ENCODE measurements around the gene DCTD. TPM values are rescaled to one million over a fixed set of nuclear protein-coding genes. Genes with fewer than 3 reads are reported as not detected.

DCTD gene
- total and polyA plus RNA-seq, 4 donors: 36.9 to 52.9 (median 44.7) TPM

DNA sequence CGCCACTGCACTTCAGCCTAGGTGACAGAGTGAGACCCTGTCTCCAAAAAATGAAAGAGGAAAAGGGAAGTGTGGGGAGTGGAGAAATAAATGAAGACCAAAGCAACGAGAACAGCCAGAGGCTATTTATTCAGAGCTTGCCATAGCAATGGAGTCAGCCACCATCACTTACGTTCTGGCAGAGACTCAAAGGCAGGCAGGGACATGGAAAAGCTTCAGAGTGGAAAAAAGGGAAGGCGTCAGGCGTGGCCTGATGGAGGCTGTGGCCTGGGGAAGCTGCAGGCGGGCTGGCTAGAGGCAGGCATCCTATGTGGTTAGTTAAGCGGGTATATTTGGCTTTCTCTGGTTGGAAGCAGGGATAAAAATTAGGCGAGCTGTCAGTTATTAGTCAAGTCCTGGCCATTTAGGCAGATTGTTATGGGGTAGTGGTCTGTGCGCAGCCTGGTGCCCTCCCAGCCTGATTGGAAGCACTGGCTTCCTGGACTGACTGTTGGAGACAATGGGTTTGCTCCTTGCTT is 73.3 kb downstream of the DCTD start:
- no peaks in the 10 kb centered on the region for H3K36me3 ChIP-seq (ENCODE audit: control insufficient read depth in 4 of 4, insufficient read depth in 3 of 4, low read depth in 1 of 4, low read length in 3 of 4)
- H3K27me3 ChIP-seq (ENCODE audit: control insufficient read depth in 4 of 4, insufficient read depth in 4 of 4, low read length in 3 of 4): no peaks in the 10 kb centered on the region
- no peaks in the 10 kb centered on the region for H3K9me3 ChIP-seq (ENCODE audit: control insufficient read depth in 4 of 4, low read length in 3 of 4)
- no peak for DNase-seq (ENCODE audit: low spot score)
- TF ChIP-seq, protein P1, sequence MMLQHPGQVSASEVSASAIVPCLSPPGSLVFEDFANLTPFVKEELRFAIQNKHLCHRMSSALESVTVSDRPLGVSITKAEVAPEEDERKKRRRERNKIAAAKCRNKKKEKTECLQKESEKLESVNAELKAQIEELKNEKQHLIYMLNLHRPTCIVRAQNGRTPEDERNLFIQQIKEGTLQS (IDR thresholded peaks at IDR 0.05): no peak
- TF ChIP-seq TAF1 (conservative IDR thresholded peaks at IDR 0.05): no peak
- 88% methylated on average over 9 of the region's 9 CpGs for WGBS
- H3K9ac ChIP-seq (ENCODE audit: low read depth in 1 of 2, low read length in 2 of 2): no peak overlapping the region
- no peak overlapping the region for H3K27ac ChIP-seq (ENCODE audit: low read depth in 1 of 2, low read length in 2 of 2)
- H3K4me3 ChIP-seq (ENCODE audit: low read depth in 1 of 3, low read length in 3 of 3): no peak overlapping the region
- H3K4me1 ChIP-seq (ENCODE audit: control insufficient read depth in 4 of 4, insufficient read depth in 4 of 4, low read length in 3 of 4): no peaks in the 10 kb centered on the region

- H3K9me3 ChIP-seq (ENCODE audit: control insufficient read depth in 4 of 4, low read length in 3 of 4): no peaks in the 10 kb centered on the region
- TF ChIP-seq GABPA (IDR thresholded peaks at IDR 0.05 in 1 of 2, conservative IDR thresholded peaks at IDR 0.05 in 1 of 2) (no peak), EGR1 (IDR thresholded peaks at IDR 0.05; ENCODE audit: low read depth in 2 of 2) (no peak), HNF4G (IDR thresholded peaks at IDR 0.05) (no peak), REST (IDR thresholded peaks at IDR 0.05) (no peak), SP1 (IDR thresholded peaks at IDR 0.05) (no peak), HNF4A (conservative IDR thresholded peaks at IDR 0.05) (no peak), NR2F2 (IDR thresholded peaks at IDR 0.05) (no peak), JUND (IDR thresholded peaks at IDR 0.05) (no peak), RXRA (IDR thresholded peaks at IDR 0.05) (no peak), TAF1 (conservative IDR thresholded peaks at IDR 0.05) (no peak), FOXA1 (IDR thresholded peaks at IDR 0.05) (no peak), FOXA2 (IDR thresholded peaks at IDR 0.05) (no peak), YY1 (IDR thresholded peaks at IDR 0.05) (no peak), RAD21 (IDR thresholded peaks at IDR 0.05) (no peak), ZBTB33 (IDR thresholded peaks at IDR 0.05) (no peak)
- TF ChIP-seq, protein P1 (IDR thresholded peaks at IDR 0.05): no peak
- TF ChIP-seq, protein P2, sequence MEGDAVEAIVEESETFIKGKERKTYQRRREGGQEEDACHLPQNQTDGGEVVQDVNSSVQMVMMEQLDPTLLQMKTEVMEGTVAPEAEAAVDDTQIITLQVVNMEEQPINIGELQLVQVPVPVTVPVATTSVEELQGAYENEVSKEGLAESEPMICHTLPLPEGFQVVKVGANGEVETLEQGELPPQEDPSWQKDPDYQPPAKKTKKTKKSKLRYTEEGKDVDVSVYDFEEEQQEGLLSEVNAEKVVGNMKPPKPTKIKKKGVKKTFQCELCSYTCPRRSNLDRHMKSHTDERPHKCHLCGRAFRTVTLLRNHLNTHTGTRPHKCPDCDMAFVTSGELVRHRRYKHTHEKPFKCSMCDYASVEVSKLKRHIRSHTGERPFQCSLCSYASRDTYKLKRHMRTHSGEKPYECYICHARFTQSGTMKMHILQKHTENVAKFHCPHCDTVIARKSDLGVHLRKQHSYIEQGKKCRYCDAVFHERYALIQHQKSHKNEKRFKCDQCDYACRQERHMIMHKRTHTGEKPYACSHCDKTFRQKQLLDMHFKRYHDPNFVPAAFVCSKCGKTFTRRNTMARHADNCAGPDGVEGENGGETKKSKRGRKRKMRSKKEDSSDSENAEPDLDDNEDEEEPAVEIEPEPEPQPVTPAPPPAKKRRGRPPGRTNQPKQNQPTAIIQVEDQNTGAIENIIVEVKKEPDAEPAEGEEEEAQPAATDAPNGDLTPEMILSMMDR (IDR thresholded peaks at IDR 0.05; ENCODE audit: low read depth, low read length, missing input control): no peak
- TF ChIP-seq, protein P3, sequence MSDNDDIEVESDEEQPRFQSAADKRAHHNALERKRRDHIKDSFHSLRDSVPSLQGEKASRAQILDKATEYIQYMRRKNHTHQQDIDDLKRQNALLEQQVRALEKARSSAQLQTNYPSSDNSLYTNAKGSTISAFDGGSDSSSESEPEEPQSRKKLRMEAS (IDR thresholded peaks at IDR 0.05): no peak
- no peaks in the 10 kb centered on the region for H3K36me3 ChIP-seq (ENCODE audit: control insufficient read depth in 4 of 4, insufficient read depth in 3 of 4, low read depth in 1 of 4, low read length in 3 of 4)
- H3K27ac ChIP-seq (ENCODE audit: low read depth in 1 of 2, low read length in 2 of 2): no peak overlapping the region
- H3K4me3 ChIP-seq (ENCODE audit: low read depth in 1 of 3, low read length in 3 of 3): no peak overlapping the region
- no peaks in the 10 kb centered on the region for H3K4me1 ChIP-seq (ENCODE audit: control insufficient read depth in 4 of 4, insufficient read depth in 4 of 4, low read length in 3 of 4)
- WGBS: 67% methylated on average over 17 of the region's 17 CpGs
- H3K9ac ChIP-seq (ENCODE audit: low read depth in 1 of 2, low read length in 2 of 2): no peak overlapping the region
- H3K27me3 ChIP-seq (ENCODE audit: control insufficient read depth in 4 of 4, insufficient read depth in 4 of 4, low read length in 3 of 4): no peaks in the 10 kb centered on the region
- DNase-seq (ENCODE audit: low spot score): no peak
These were observed 74.3 kb downstream of the DCTD start for GRCh38 chr4:182842759-182843390.

Data from liver (tissue), 9 donors.